Measurements from ENCODE around the gene PDHX. TPM values are rescaled to one million over a fixed set of nuclear protein-coding genes. Genes with fewer than 3 reads are reported as not detected.
"Not testable (repeated sequence)": the region's sequence is repeated elsewhere in the genome, so short reads cannot be mapped to it uniquely, and the experiment has no call there.

Gene PDHX
- total RNA-seq, 1 donor from 2014 or later: 22.1 TPM

DNA sequence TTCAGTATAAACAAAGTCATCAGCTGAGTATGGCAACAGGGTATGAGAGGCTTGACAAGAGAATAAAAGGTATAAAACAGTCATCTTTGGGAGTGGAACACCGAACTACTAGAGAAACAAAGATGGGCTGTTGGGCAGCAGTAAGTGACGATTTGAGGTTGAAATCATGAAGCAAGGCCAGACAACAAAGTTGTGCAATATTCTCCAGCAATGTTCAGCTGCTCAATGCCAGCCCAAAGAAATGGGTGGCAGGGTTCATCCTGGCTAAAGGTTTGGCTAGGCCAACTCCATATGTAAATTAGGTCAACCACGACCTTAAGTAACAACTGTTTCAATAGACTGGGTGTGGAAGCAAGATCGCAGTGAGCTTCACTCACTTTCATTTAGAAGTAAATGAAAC, 6.5 kb upstream of the PDHX start:
- DNase-seq (ENCODE audit: extremely low read depth, low read depth, low spot score): no peak

DNA sequence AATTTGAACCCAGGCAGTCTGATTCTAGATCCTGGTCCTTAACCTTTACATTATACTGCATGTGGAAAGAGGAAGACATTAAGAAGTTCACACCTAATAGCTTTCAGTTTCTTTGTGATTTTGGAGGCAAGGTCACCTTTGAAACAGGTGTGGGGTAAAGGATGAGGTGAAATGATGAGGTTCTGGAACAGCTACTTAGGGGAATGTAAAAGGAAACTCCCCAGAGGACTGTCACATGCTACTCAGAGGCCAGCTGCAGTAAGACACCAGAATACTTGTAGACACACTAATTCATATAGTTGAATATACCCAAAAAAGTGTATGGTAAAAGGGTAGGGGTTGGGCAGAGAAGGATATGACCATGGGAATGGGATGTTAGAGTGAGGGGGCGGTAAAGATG, 5.6 kb upstream of the PDHX start:
- DNase-seq (ENCODE audit: extremely low read depth, low read depth, low spot score): no peak

- no peak for DNase-seq (ENCODE audit: extremely low read depth, low read depth, low spot score)
Observed at GRCh38 chr11:34911676-34912075, 4.7 kb upstream of the PDHX start.

GRCh38 chr11:34913556-34913955, 2.9 kb upstream of the PDHX start:
- not testable (repeated sequence) for DNase-seq (ENCODE audit: extremely low read depth, low read depth, low spot score)

DNA sequence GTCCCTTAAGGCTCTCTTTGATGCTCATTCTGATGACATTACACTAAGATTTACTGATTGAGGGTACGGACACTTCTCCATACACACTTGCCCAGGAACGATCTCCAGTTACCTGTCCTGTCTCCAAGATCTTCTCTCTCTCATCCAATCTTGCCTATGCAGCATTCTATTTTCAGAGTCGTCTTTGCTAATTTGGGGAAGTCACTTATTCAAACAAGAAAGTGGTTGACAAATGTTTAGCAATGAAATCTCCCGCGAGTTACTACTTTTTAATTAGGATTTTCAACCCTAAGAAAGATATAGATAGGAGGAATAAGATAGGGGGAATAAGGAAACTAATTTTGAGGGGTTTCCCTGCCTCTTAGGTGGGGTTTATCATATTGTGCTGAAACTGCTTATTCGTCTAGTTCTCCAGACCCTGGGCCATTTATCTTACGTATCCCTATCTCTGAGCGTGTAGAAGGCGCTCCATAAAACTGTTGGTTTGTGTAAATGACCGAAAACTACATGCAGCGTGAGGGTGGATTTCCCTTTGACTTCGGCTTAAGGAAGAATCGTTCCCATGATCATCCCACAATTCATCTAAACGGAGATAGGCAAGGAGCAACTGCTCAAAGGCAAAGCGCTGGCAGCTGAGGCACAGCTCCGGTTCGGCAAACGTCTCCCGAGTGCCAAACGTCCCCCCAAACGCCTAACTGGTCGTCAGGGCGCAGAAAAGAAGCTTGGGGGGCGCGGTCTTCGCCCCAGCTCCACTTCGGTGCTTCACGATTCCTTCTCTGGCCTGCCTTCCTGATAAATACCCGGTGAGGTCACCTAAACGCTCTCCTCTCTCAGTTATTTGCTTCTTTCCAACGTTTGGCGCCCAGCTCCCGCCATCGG, 1.0 kb upstream of the PDHX start:
- no peak for DNase-seq (ENCODE audit: extremely low read depth, low read depth, low spot score)

- no peak for DNase-seq (ENCODE audit: extremely low read depth, low read depth, low spot score)
Observed at GRCh38 chr11:34916843-34917770, 689 bp downstream of the PDHX start.

GRCh38 chr11:34921156-34921555, 4.7 kb downstream of the PDHX start:
- no peak for DNase-seq (ENCODE audit: extremely low read depth, low read depth, low spot score)

GRCh38 chr11:34924714-34925113, 8.3 kb downstream of the PDHX start:
- DNase-seq (ENCODE audit: extremely low read depth, low read depth, low spot score): no peak

DNA sequence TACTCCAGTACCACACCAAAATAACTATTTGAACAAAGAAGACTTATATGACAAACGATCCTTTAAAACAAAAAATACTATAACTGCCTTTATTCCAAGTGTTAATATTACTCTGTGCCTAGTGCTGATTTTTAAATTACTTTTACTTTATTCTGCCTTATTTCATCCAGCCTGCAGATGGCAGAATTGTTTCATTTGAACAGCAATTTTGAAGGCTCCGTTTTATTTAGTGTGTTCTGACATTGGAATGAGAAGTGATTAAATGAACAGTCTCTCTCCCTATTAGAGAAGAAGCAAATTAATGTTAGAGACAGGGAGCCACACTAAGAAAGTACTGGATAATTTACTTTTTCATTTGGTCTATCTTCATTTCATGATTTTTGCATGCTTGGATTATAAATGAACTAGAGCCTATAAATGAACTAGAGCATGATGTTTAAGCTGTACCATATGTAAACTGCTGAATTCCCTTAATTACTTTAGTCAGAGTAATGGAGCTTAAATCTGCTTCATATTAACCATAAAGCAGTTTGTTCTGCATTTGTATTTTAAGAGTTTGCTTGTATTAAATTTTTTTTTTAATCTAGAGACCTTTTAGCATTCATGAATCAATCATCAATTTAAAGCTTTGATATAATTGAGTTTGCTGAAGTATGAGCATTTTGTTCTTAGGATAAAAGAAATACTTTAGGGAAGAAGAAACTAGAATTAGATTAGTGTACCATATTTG, 9.8 kb downstream of the PDHX start:
- no peak for DNase-seq (ENCODE audit: extremely low read depth, low read depth, low spot score)

GRCh38 chr11:34926831-34927132, 10.4 kb downstream of the PDHX start:
- DNase-seq (ENCODE audit: extremely low read depth, low read depth, low spot score): no peak

GRCh38 chr11:34928268-34928959, 12.0 kb downstream of the PDHX start:
- no peak for DNase-seq (ENCODE audit: extremely low read depth, low read depth, low spot score)

DNA sequence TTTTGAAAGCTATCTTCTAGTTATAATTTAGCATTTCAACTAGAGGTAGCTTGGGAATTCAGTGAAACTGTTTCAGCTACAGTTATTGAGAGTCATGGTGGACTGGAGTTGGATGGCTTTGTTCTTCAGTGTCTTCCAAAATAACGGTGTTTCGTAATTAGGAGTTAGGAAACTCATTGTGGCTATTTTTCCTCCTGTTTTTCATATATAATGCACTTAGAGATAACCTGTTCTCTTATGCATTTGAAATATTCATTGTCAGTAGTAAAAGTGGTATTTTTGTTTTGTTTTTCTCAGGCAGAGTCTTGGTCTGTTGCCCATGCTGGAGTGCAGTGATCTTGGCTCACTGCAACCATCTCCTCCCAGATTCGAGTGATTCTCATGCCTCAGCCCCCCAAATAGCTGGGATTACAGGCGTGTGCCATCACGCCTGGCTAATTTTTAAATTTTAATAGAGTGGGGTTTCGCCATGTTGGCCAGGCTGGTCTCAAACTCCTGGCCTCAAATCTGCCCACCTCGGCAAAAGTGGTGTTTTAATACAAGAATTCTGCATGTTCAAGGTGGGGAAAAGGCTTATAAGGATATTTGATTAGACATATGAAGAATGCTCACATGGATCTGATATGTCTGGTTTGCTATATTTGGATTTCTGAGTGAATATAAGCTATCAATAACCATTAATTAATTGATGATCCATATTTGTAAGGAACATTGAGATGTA, 12.7 kb downstream of the PDHX start:
- no peak for DNase-seq (ENCODE audit: extremely low read depth, low read depth, low spot score)

DNA sequence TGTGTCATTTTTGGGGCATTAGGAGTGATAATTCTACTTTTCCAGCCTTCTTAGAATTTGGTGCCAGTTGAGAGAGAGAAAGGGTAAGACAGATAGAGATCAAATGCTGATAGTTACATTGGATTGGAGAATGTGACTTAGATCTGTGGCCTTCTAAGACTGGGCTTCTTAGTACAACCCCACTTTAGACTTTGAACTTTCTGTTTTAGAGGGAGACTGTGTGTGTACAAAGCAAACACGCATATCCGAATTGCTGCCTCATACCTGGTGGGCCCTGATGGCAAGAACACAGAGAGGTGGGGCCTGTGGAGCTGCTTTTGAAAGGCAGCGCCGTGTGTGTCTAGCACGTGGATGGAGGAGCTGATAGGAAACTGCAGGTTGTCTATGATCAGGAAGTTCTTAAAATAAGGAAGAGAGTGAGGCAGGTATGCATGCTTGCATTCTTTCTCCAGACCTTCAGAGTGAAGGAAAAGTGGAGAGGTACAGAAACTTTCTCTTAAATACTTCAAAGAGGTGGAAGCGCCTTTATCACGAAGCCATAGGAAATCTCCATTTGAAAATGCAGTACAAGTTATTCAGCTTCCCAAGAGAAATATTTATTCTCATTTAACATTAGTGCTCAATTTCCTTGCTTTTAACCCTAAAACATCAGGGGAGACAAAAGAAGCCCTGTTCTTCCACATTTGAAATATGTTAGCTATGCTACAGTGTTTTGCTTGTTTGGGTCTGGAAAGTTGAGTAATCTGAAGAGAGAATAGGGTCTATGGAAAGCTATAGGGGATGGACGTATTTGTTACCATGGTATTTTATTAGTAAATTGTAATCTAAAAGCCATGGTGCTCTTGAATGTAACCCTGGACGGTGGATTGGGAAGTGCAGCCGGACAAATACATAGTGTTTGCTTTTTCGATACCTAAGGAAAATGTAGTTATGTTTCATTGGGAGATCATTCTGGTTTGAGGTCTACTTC, 13.7 kb downstream of the PDHX start:
- no peak for DNase-seq (ENCODE audit: extremely low read depth, low read depth, low spot score)

DNA sequence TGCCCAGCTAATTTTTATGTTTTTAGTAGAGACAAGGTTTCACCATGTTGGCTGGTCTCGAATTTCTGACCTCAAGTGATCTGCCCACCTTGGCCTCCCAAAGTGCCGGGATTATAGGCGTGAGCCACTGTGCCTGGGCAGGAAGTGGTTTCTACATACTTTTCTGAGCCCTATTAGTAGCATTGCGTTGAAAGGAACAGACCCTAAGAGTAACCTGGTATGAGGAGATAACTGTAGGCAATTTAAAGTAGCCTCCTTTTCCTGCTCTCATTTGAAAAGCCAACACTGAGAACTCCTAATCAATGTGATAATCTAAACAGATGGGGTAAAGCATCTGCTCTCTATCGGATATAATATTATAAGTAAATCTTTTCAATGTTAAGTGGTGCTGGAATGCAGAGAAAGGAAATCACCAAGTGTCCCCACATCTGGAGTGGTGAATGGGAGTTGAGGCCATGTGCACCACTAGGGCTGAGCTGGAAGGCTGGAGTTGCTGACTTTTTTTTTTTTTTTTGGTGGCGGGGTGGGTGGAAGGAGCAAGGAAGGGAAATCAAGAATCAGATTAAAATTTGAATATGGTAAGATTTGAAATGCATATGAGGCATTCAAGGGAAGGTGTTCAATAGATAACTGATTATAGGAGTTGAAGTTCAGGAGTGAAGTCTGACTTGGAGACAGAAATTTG, 20.7 kb downstream of the PDHX start:
- DNase-seq (ENCODE audit: extremely low read depth, low read depth, low spot score): no peak

- DNase-seq (ENCODE audit: extremely low read depth, low read depth, low spot score): no peak
Observed at GRCh38 chr11:34938611-34939010, 22.2 kb downstream of the PDHX start.

DNA sequence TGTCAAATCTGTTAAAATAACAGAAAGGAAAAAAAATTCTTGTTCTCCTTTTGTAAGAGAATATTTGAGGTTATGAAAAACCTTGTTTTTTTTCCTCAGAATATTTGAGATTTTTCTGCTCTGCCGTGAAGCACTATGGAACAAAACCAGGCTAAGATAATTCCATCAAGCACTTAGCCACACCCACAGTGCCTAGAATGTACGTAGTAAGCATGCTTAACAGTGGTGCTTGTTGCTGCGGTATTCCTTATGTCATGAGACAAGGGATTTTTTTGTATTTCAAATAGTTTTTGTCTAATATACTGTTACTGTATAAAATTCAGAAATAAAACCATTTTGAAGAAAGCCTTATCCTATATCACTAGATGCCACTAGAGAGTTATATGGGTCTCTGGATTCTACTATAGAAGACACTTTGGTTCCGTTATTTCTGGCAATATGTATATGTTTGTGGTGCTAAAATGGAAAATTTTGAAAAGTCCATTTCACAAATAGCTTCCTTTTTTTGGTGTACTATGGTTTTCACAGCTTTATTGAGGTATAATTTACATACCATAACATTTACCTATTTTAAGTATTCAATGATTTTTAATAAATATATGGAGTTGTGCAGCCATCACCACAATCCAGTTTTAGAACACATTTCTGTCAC, 23.7 kb downstream of the PDHX start:
- DNase-seq (ENCODE audit: extremely low read depth, low read depth, low spot score): no peak

- DNase-seq (ENCODE audit: extremely low read depth, low read depth, low spot score): no peak
Observed at GRCh38 chr11:34941688-34942087, 25.3 kb downstream of the PDHX start.

GRCh38 chr11:34944692-34945091, 28.3 kb downstream of the PDHX start:
- DNase-seq (ENCODE audit: extremely low read depth, low read depth, low spot score): no peak
